Smooth muscle cell (in vitro differentiated cells): ENCODE results near the gene TAAR1. TPM values are rescaled to one million over a fixed set of nuclear protein-coding genes. Genes with fewer than 3 reads are reported as not detected.

ENCODE experiments used
- DNase-seq: peaks from one replicate; lab custom pipeline; 2025; ENCODE audit not compliant: unreplicated experiment; lab: John Stamatoyannopoulos, UW
- H2AFZ ChIP-seq: fragments of 200-600 bp; sonication (generic); 2 replicates; pipeline ENCODE4 v1.6.0; 2016; ENCODE audit warnings: antibody characterized with exemption, low read depth, mild to moderate bottlenecking
- H3F3A ChIP-seq: fragments of 200-600 bp; sonication (generic); 2 replicates; pipeline ENCODE4 v1.6.0; 2017; ENCODE audit warnings: antibody characterized with exemption, low read depth
- H3K27ac ChIP-seq: fragments of 200-600 bp; sonication (generic); 2 replicates; pipeline ENCODE4 v1.5.1; 2016; ENCODE audit warnings: low read depth, mild to moderate bottlenecking
- H3K27me3 ChIP-seq: fragments of 200-600 bp; sonication (generic); 2 replicates; pipeline ENCODE4 v1.6.1; 2016; ENCODE audit warnings: low read depth, mild to moderate bottlenecking
- H3K36me3 ChIP-seq: fragments of 200-600 bp; sonication (generic); 2 replicates; pipeline ENCODE4 v1.5.1; 2016; ENCODE audit warnings: low read depth
- H3K4me1 ChIP-seq: fragments of 200-600 bp; sonication (generic); 2 replicates; pipeline ENCODE4 v1.5.1; 2016; ENCODE audit warnings: low read depth
- H3K4me2 ChIP-seq: fragments of 200-600 bp; sonication (generic); 2 replicates; pipeline ENCODE4 v1.6.0; 2016; ENCODE audit warnings: mild to moderate bottlenecking
- H3K4me3 ChIP-seq: fragments of 200-600 bp; sonication (generic); 2 replicates; pipeline ENCODE4 v1.5.1; 2016; ENCODE audit warnings: mild to moderate bottlenecking
- H3K79me2 ChIP-seq: fragments of 200-600 bp; sonication (generic); 2 replicates; pipeline ENCODE4 v1.6.0; 2016; ENCODE audit warnings: low read depth, mild to moderate bottlenecking
- H3K9ac ChIP-seq: fragments of 200-600 bp; sonication (generic); 2 replicates; pipeline ENCODE4 v1.6.0; 2016; ENCODE audit warnings: low read depth
- H3K9me3 ChIP-seq: fragments of 200-600 bp; sonication (generic); replicated peaks from 2 replicates; pipeline ENCODE4 v1.5.1; 2016; ENCODE audit warnings: low read depth
- H4K20me1 ChIP-seq: fragments of 200-600 bp; sonication (generic); 2 replicates; pipeline ENCODE4 v1.6.0; 2016; ENCODE audit warnings: low read depth
- WGBS: methylation state at CpG from one replicate; pipeline ENCODE4 v1.1.7; 2016; ENCODE audit warnings: low lambda C conversion rate; 5-methylcytosine and 5-hydroxymethylcytosine counted together
- polyA plus RNA-seq: library from polyadenylated mRNA; unstranded; fragments of >200 nt; fragmentation: Nextera tagmentation; extraction: Ambion mirVana; gene quantifications from 2 replicates; pipeline ENCODE4 v1.2.1, GENCODE V29; 2016
- total RNA-seq: library from RNA; depleted of rRNA; stranded (reverse); fragments of >200 nt; gene quantifications from 2 replicates; pipeline ENCODE4 v1.2.3, GENCODE V29; 2014
- TF ChIP-seq, protein P1 (sequence below): fragments of 200-600 bp; sonication (generic); IDR thresholded peaks from 2 replicates; pipeline ENCODE4 v1.5.1; 2017; ENCODE audit warnings: borderline replicate concordance, mild to moderate bottlenecking, antibody characterized with exemption; ENCODE audit not compliant: insufficient read depth, poor library complexity, severe bottlenecking

The TAAR1 gene
- total and polyA plus RNA-seq, 2 experiments from 2014 or later, result not detected

DNA sequence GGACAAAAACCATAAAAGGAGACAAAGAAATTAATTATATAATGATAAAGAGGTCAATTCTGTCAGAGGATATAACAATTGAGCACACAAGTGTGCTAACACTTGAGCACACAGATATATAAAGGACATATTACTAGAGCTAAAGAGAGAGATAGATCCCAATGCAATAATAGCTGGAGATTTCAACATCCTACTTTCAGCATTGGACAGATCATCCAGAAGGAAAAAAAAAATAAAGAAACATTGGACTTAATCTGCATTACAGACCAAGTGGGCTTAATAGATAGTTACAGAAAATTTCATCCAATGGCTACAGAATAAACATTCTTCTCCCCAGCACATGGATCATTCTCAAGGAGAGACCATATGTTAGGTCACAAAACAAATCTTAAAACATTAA lies 45.0 kb upstream of the TAAR1 start:
- Histone ChIP-seq H3K4me3 (no peak overlapping the region), H3K36me3 (no peaks in the 10 kb centered on the region), H3K9me3 (no peaks in the 10 kb centered on the region), H3K27me3 (no peaks in the 10 kb centered on the region), H3K4me1 (no peaks in the 10 kb centered on the region), H3K9ac (no peak overlapping the region), H3K79me2 (no peaks in the 10 kb centered on the region), H3K27ac (no peak overlapping the region), H3F3A (no peaks in the 10 kb centered on the region), H2AFZ (no peak overlapping the region), H3K4me2 (no peak overlapping the region), H4K20me1 (no peaks in the 10 kb centered on the region)
- TF ChIP-seq, protein P1, sequence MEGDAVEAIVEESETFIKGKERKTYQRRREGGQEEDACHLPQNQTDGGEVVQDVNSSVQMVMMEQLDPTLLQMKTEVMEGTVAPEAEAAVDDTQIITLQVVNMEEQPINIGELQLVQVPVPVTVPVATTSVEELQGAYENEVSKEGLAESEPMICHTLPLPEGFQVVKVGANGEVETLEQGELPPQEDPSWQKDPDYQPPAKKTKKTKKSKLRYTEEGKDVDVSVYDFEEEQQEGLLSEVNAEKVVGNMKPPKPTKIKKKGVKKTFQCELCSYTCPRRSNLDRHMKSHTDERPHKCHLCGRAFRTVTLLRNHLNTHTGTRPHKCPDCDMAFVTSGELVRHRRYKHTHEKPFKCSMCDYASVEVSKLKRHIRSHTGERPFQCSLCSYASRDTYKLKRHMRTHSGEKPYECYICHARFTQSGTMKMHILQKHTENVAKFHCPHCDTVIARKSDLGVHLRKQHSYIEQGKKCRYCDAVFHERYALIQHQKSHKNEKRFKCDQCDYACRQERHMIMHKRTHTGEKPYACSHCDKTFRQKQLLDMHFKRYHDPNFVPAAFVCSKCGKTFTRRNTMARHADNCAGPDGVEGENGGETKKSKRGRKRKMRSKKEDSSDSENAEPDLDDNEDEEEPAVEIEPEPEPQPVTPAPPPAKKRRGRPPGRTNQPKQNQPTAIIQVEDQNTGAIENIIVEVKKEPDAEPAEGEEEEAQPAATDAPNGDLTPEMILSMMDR, result no peak
- no peak for DNase-seq

DNA sequence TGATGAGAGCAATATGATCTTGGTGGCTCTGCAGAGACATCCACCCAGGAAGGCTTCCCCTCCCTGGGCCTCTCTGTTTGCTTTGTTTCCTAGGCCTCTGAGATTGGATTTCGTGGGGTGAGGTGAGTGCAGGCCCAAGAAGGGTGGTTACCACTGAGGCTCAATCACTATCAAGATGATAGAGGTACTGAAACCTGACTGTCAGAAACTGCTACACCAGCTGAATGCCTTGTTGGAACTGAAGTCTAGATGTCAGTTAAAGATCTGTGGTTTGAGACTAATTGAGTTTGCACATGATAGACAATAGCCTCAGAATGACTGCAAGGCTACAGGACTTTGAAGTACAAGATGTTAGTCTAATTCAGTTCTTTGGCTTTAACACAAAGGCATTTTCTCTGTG lies 39.6 kb upstream of the TAAR1 start:
- no peaks in the 10 kb centered on the region for H3K4me1 ChIP-seq
- 44% methylated on average over 1 of the region's 1 CpG for WGBS

DNA sequence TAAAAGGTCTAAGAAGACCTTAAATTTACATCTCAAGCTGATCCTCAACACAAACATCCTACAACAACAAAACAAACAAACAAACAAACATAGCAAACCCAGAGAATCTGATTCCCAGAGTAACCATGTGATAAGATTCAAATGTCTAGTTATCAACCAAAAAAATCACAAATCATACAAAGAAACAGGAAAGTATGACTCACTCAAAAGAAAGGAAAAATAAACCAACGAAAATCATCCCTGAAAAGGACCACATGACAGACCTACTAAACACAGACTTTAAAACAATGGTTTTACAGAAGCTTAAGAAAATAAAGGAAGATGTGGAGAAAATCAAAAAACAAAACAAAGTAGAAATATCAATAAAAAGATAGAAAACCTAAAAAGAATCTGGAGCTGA lies 36.8 kb upstream of the TAAR1 start:
- H3K27me3 ChIP-seq, result no peaks in the 10 kb centered on the region
- no peaks in the 10 kb centered on the region for H3K36me3 ChIP-seq
- WGBS, result 78% methylated on average over 1 of the region's 1 CpG
- no peaks in the 10 kb centered on the region for H4K20me1 ChIP-seq
- no peak for DNase-seq
- no peak overlapping the region for H3K9ac ChIP-seq
- no peaks in the 10 kb centered on the region for H3K79me2 ChIP-seq
- H3K9me3 ChIP-seq, result no peaks in the 10 kb centered on the region
- H2AFZ ChIP-seq, result no peak overlapping the region
- no peaks in the 10 kb centered on the region for H3K4me1 ChIP-seq
- no peak overlapping the region for H3K4me2 ChIP-seq
- H3K4me3 ChIP-seq, result no peak overlapping the region
- H3F3A ChIP-seq, result no peaks in the 10 kb centered on the region
- H3K27ac ChIP-seq, result no peak overlapping the region
- TF ChIP-seq, protein P1, result no peak

More for the DNA sequence above, 39.6 kb upstream of the TAAR1 start:
- H3K27ac ChIP-seq, result no peak overlapping the region
- no peaks in the 10 kb centered on the region for H3K36me3 ChIP-seq
- DNase-seq, result no peak
- no peak overlapping the region for H3K4me2 ChIP-seq
- no peaks in the 10 kb centered on the region for H3F3A ChIP-seq
- H2AFZ ChIP-seq, result no peak overlapping the region
- no peaks in the 10 kb centered on the region for H3K27me3 ChIP-seq
- no peaks in the 10 kb centered on the region for H4K20me1 ChIP-seq
- no peaks in the 10 kb centered on the region for H3K9me3 ChIP-seq
- no peak overlapping the region for H3K9ac ChIP-seq
- H3K79me2 ChIP-seq, result no peaks in the 10 kb centered on the region
- no peak overlapping the region for H3K4me3 ChIP-seq
- TF ChIP-seq, protein P1, result no peak

DNA sequence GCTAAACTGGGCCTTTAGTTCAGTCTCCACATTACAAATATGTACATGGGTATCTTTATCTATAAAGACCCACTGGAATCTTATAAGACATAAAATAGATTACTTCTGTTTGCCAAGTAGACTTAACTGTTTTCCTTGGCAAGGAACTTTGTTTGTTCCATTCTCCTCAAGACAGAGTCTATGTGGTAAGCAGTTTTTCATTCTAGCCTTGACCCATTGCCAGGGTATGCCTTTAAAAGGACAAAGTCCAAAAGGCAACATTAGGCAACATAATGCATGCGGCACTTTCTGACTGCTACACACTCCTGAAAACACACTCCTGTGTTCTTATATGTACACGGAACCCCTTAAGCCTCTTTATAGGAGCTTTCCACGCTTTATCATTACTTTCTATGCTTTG lies 34.5 kb upstream of the TAAR1 start:
- WGBS, result 97% methylated on average over 3 of the region's 3 CpGs
- H3K79me2 ChIP-seq, result no peaks in the 10 kb centered on the region
- H3K4me3 ChIP-seq, result no peak overlapping the region
- no peak overlapping the region for H2AFZ ChIP-seq
- H3K36me3 ChIP-seq, result no peaks in the 10 kb centered on the region
- no peaks in the 10 kb centered on the region for H3K9me3 ChIP-seq
- no peaks in the 10 kb centered on the region for H4K20me1 ChIP-seq
- no peak overlapping the region for H3K4me2 ChIP-seq
- no peaks in the 10 kb centered on the region for H3K4me1 ChIP-seq
- H3K27me3 ChIP-seq, result no peaks in the 10 kb centered on the region
- H3K27ac ChIP-seq, result no peak overlapping the region
- DNase-seq, result no peak
- H3K9ac ChIP-seq, result no peak overlapping the region
- TF ChIP-seq, protein P1, result no peak
- no peaks in the 10 kb centered on the region for H3F3A ChIP-seq
